IPS DF 4.7 (cell line): ENCODE measurements around the gene CCT2.

ENCODE experiments used
- DNase-seq: peaks from one replicate; pipeline ENCODE4 v3.0.0-alpha.2; 2013; ENCODE audit warnings: low spot score; ENCODE audit errors: extremely low read depth

The CCT2 gene

GRCh38 chr12:69585189-69586062 is at the start of gene CCT2:
Gene CCT2 (plus strand): TSS chr12:69585459. CDS start chr12:69585522, 63 bp downstream.
- DNase-seq = peak; percentile 89

GRCh38 chr12:69540987-69541386 is 44.3 kb upstream of the CCT2 start:
- DNase-seq = no peak

- no peak for DNase-seq
Measured at GRCh38 chr12:69544087-69544486, 41.2 kb upstream of the CCT2 start.

GRCh38 chr12:69545081-69545480 is 40.2 kb upstream of the CCT2 start:
- no peak for DNase-seq

GRCh38 chr12:69546693-69547438 is 38.4 kb upstream of the CCT2 start:
- DNase-seq = no peak

GRCh38 chr12:69548687-69549086 is 36.6 kb upstream of the CCT2 start:
- DNase-seq = no peak

- no peak for DNase-seq
Measured at GRCh38 chr12:69550569-69551350, 34.5 kb upstream of the CCT2 start.

GRCh38 chr12:69553628-69554248 is 31.5 kb upstream of the CCT2 start:
- DNase-seq = no peak

- DNase-seq = no peak
Measured at GRCh38 chr12:69555461-69555860, 29.8 kb upstream of the CCT2 start.

- no peak for DNase-seq
Measured at GRCh38 chr12:69556383-69556782, 28.9 kb upstream of the CCT2 start.

GRCh38 chr12:69563166-69563762 is 22.0 kb upstream of the CCT2 start:
- DNase-seq = no peak

GRCh38 chr12:69566603-69567002 is 18.7 kb upstream of the CCT2 start:
- DNase-seq = no peak

- DNase-seq = no peak
Measured at GRCh38 chr12:69569236-69569635, 16.0 kb upstream of the CCT2 start.

- DNase-seq = no peak
Measured at GRCh38 chr12:69570000-69570516, 15.2 kb upstream of the CCT2 start.

- no peak for DNase-seq
Measured at GRCh38 chr12:69570545-69571399, 14.5 kb upstream of the CCT2 start.

- no peak for DNase-seq
Measured at GRCh38 chr12:69575346-69575745, 9.9 kb upstream of the CCT2 start.

- DNase-seq = no peak
Measured at GRCh38 chr12:69578283-69578682, 7.0 kb upstream of the CCT2 start.

GRCh38 chr12:69579029-69579428 is 6.2 kb upstream of the CCT2 start:
- no peak for DNase-seq

- no peak for DNase-seq
Measured at GRCh38 chr12:69580074-69580473, 5.2 kb upstream of the CCT2 start.

- peak; percentile 36 for DNase-seq
Measured at GRCh38 chr12:69583203-69583602, 2.1 kb upstream of the CCT2 start.
